GM12891 (cell line): ENCODE results near the gene EFCAB13.

ENCODE experiments used
- POLR2A ChIP-seq: IDR thresholded peaks from 2 replicates; pipeline ENCODE4 v1.6.1; 2011; ENCODE audit warnings: low read depth, low read length, control low read depth
- POLR2AphosphoS5 ChIP-seq: IDR thresholded peaks from 2 replicates; pipeline ENCODE4 v1.6.1; 2011; ENCODE audit warnings: low read depth, low read length, control low read depth
- POU2F2 ChIP-seq: IDR thresholded peaks from 2 replicates; pipeline ENCODE4 v1.6.1; 2011; ENCODE audit warnings: low read depth, mild to moderate bottlenecking, control low read depth, low read length, moderate library complexity
- SPI1 ChIP-seq: IDR thresholded peaks from 2 replicates; pipeline ENCODE4 v1.6.1; 2011; ENCODE audit warnings: low read depth, low read length, control low read depth
- TAF1 ChIP-seq: IDR thresholded peaks from 2 replicates; pipeline ENCODE4 v1.6.1; 2011; ENCODE audit warnings: low read depth, low read length, control low read depth

- TF ChIP-seq POLR2AphosphoS5: no peak
- TF ChIP-seq POLR2A: no peak
- no peak for TF ChIP-seq TAF1
- TF ChIP-seq SPI1: no peak
- TF ChIP-seq POU2F2: no peak
Observed at GRCh38 chr17:47316311-47316710, 7.4 kb upstream of the EFCAB13 start.
